IMR-90 (cell line): Measurements from ENCODE around the gene SLC7A7.

Experiments
- BHLHE40 ChIP-seq: fragments of 150-350 bp; IDR thresholded peaks from 2 replicates; pipeline ENCODE4 v1.6.1; 2016; ENCODE audit warnings: mild to moderate bottlenecking, low read depth, low read length
- CEBPB ChIP-seq: IDR thresholded peaks from 2 replicates; pipeline ENCODE4 v1.6.1; 2012; ENCODE audit warnings: low read depth, low read length, improper control_type of control experiment
- CHD1 ChIP-seq: IDR thresholded peaks from 2 replicates; pipeline ENCODE4 v1.6.1; 2012; ENCODE audit warnings: low read depth, low read length, improper control_type of control experiment
- MXI1 ChIP-seq: IDR thresholded peaks from 2 replicates; pipeline ENCODE4 v1.6.1; 2012; ENCODE audit warnings: low read depth, mild to moderate bottlenecking, low read length, moderate library complexity, borderline replicate concordance
- POLR2A ChIP-seq: IDR thresholded peaks from 2 replicates; pipeline ENCODE4 v1.6.1; 2012; ENCODE audit warnings: mild to moderate bottlenecking, low read depth, low read length
- RCOR1 ChIP-seq: IDR thresholded peaks from 2 replicates; pipeline ENCODE4 v1.6.1; 2012; ENCODE audit warnings: mild to moderate bottlenecking, low read length, improper control_type of control experiment; ENCODE audit not compliant: insufficient replicate concordance
- RFX5 ChIP-seq: IDR thresholded peaks from 2 replicates; pipeline ENCODE4 v1.8.0; 2012; ENCODE audit warnings: low read depth, mild to moderate bottlenecking, low read length, moderate library complexity
- TF ChIP-seq, protein P1 (sequence below): conservative IDR thresholded peaks from 2 replicates; pipeline ENCODE4 v1.5.1; 2012; ENCODE audit warnings: mild to moderate bottlenecking, low read depth, low read length, improper control_type of control experiment
- TF ChIP-seq, protein P2 (sequence below): fragments of 150-350 bp; IDR thresholded peaks from 2 replicates; pipeline ENCODE4 v1.6.1; 2017; ENCODE audit warnings: mild to moderate bottlenecking, antibody characterized with exemption, low read length, low read depth

DNA sequence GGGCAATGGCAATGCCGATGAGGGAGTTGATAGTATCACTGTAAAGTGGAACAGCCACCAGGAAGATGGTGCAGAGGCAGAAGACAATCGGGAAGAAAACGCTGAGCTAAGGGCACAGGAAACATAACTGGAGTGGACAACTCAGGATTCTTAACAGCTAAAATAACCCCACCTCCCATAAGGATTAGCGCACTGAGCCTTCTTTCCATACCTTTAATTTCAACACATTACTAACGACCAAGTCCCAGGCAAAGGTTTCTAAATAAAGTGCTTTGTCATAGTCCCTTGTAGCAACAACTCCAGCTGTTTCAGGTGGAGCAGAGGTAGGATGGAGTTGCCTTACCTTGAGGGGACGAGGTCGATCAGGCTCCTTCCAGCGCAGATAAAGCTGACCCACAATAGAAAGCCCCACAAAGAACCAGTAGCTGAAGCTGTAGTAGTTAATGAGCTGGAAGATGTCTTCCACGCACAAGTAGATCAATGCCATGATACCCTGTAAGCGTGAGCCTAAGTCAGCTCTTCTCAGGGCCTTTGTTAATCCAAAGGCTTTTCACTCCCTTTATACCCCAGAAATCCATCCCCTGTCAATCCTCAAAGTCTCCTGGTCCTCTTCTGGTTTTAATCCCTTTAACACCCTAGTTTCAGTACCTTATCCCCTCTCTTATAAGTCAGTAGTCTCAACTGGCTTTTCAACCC, 41.1 kb downstream of the SLC7A7 start:
- TF ChIP-seq, protein P1, sequence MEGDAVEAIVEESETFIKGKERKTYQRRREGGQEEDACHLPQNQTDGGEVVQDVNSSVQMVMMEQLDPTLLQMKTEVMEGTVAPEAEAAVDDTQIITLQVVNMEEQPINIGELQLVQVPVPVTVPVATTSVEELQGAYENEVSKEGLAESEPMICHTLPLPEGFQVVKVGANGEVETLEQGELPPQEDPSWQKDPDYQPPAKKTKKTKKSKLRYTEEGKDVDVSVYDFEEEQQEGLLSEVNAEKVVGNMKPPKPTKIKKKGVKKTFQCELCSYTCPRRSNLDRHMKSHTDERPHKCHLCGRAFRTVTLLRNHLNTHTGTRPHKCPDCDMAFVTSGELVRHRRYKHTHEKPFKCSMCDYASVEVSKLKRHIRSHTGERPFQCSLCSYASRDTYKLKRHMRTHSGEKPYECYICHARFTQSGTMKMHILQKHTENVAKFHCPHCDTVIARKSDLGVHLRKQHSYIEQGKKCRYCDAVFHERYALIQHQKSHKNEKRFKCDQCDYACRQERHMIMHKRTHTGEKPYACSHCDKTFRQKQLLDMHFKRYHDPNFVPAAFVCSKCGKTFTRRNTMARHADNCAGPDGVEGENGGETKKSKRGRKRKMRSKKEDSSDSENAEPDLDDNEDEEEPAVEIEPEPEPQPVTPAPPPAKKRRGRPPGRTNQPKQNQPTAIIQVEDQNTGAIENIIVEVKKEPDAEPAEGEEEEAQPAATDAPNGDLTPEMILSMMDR, result no peak
- no peak for TF ChIP-seq POLR2A
- TF ChIP-seq, protein P2, sequence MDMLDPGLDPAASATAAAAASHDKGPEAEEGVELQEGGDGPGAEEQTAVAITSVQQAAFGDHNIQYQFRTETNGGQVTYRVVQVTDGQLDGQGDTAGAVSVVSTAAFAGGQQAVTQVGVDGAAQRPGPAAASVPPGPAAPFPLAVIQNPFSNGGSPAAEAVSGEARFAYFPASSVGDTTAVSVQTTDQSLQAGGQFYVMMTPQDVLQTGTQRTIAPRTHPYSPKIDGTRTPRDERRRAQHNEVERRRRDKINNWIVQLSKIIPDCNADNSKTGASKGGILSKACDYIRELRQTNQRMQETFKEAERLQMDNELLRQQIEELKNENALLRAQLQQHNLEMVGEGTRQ, result no peak
- no peak for TF ChIP-seq RCOR1
- no peak for TF ChIP-seq CHD1
- no peak for TF ChIP-seq BHLHE40
- TF ChIP-seq CEBPB, result no peak
- no peak for TF ChIP-seq MXI1
- TF ChIP-seq RFX5, result no peak
